NCI-H748 (cell line): Measurements from ENCODE around the gene PRR14L.

ENCODE experiments used
- DNase-seq: peaks from one replicate; lab custom pipeline; 2025; ENCODE audit not compliant: unreplicated experiment; lab: John Stamatoyannopoulos, UW

PRR14L gene

DNA sequence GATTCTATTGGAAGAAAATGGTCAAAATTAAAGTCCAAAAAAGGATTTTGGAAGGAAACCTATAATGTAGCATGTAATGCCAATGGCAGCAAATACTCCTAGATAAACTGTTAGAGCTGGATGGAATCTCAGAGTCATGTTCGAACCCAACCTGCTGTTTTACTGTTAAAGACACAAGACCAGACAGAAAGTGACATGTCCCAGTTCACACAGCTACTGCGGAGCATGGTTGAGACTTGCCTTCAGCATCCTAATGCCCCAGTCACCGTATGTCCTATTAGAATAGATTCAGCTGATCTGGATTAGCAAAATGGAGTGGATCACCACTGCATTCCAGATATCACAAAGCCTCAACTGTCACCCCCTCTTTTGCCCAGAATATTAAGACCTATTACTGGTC, 102.9 kb downstream of the PRR14L start:
- DNase-seq: no peak

GRCh38 chr22:31646186-31647019, 103.5 kb downstream of the PRR14L start:
- DNase-seq: no peak

DNA sequence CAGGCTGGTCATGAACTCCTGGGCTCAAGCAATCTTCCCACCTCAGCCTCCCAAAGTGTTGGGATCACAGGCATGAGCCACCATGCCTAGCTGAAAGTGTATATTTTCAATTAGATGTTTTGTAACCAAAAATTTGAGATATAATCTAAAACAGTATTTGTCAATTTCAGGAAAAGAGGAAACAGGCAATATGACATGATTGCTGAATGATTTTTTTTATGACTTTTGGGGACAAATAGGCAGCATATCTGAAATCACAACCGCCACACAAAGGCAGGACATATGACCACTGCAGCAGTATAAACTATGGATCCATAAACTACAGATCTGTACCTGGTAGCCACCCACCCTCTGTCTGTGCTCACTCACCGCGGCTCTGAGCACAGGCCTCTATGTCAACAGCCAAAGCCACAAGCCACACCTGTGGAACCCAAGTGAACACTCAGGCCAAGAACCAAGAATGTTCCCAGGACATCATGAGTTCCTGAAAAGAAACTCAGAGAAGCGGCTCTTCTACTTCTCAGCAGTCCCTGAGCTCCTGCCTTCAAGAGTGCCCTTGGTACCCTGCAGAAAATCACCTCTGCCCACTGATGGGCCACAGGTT, 110.4 kb downstream of the PRR14L start:
- no peak for DNase-seq

DNA sequence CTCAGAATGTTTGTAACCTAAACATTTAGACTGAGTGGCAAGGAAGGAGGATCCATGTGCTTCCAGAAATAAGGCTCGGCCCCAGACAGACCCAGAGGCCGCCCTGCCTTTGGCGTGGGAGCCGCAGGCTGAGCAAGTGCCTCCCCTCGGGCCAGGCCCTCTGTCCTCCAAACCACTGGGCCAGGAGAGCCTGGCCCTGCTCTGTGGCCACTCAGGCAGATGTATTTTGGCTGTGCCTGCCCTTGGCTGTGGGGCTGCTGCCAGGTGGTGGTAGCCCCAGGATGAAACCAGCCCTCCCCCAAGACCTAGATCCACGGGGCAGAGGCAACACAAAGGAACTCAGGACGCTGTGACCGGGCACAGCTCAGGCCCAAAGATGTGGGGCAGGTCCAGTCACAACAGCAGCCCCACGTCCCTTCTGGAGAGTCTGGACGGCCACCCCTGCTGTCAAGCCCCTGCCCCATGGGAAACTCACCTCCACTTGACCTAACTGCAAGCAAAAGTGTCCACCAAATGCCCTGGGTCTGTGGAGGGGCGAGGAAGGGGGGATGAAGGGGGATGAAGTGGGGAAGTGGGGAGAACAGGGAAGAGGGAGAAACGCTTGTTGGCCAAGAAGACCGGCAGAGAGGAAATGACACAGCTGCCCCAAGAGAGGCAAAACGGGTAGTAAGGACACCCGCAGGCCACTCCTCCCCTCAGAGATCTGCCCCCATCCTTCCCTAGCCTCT, 111.9 kb downstream of the PRR14L start:
- no peak for DNase-seq

- DNase-seq: no peak
Observed at GRCh38 chr22:31637447-31637890, 112.5 kb downstream of the PRR14L start.

GRCh38 chr22:31635638-31636306, 114.2 kb downstream of the PRR14L start:
- DNase-seq: no peak

- DNase-seq: no peak
Observed at GRCh38 chr22:31631436-31631835, 118.5 kb downstream of the PRR14L start.
